ENCODE results near the gene P2RX1. TPM values are rescaled to one million over a fixed set of nuclear protein-coding genes. Genes with fewer than 3 reads are reported as not detected.

Gene P2RX1
- total and polyA plus RNA-seq, 7 donors, result 0.46 to 55.9 (median 4.3) TPM

DNA sequence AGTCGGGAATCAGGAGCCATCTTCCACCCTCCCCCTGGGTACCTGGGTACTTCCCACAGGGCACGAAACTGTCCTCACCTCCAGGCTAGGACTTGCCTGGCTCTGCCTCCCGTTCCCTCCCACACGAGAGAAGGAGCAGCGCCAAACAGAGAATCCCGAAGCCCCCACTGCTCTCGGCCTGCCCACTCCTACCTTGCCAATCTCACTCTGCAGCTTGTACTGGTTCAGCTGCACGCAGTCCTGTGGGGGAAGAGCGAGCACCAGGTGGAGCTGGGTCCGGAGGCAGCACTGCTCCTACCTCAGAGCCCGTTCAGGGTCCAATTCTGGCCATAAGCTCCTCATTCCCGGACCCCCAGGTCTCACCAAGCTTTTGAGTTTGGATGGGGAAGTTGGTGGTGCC is 32.1 kb downstream of the P2RX1 start:
- Histone ChIP-seq H3K27me3 (no peaks in the 10 kb centered on the region), H3K36me3 (peaks cover 10 to 40% (median 23%) of the 10 kb centered on the region in 4 donors), H3K27ac (no peak overlapping the region), H3K4me3 (no peak overlapping the region), H3K9me3 (no peaks in the 10 kb centered on the region), H3K4me1 (peaks cover 0 to 30% (median 24%) of the 10 kb centered on the region in 4 donors)
- intact Hi-C loops (cut with DNase I), result no loop called here
- 90 to 96% methylated on average over 12 of the region's 12 CpGs for WGBS, 2 donors
- no peak for DNase-seq
- no peak for TF ChIP-seq POLR2A (IDR thresholded peaks at IDR 0.05)
- TF ChIP-seq, protein P1, sequence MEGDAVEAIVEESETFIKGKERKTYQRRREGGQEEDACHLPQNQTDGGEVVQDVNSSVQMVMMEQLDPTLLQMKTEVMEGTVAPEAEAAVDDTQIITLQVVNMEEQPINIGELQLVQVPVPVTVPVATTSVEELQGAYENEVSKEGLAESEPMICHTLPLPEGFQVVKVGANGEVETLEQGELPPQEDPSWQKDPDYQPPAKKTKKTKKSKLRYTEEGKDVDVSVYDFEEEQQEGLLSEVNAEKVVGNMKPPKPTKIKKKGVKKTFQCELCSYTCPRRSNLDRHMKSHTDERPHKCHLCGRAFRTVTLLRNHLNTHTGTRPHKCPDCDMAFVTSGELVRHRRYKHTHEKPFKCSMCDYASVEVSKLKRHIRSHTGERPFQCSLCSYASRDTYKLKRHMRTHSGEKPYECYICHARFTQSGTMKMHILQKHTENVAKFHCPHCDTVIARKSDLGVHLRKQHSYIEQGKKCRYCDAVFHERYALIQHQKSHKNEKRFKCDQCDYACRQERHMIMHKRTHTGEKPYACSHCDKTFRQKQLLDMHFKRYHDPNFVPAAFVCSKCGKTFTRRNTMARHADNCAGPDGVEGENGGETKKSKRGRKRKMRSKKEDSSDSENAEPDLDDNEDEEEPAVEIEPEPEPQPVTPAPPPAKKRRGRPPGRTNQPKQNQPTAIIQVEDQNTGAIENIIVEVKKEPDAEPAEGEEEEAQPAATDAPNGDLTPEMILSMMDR (IDR thresholded peaks at IDR 0.05), result no peak
- TF ChIP-seq EP300 (IDR thresholded peaks at IDR 0.05), result no peak
- no peak for TF ChIP-seq POLR2AphosphoS5 (IDR thresholded peaks at IDR 0.05)

DNA sequence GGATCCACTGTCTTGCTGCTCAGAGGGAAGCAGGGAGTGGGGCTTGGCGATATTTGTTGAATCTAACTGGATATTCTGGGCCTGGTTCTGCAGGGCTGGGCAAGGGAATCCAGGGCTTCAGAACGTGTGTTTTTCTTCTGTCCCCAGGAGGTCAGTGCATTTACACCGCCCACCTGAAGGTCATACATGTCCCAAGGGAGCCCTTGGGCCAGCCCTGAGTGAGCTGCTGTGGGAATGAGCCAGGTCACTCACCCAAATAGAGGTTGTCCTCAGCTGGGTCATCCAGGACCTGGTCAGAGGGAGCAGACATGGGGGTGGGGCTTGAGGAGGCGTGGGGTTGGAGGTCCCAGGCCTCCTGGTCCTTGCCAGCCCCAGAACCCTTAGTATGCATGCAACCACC is 34.0 kb downstream of the P2RX1 start:
- Histone ChIP-seq H3K4me1 (peaks cover 0 to 11% (median 5%) of the 10 kb centered on the region in 4 donors), H3K27me3 (no peaks in the 10 kb centered on the region), H3K4me3 (no peak overlapping the region), H3K27ac (no peak overlapping the region), H3K36me3 (peaks cover 10 to 47% (median 23%) of the 10 kb centered on the region in 4 donors), H3K9me3 (no peaks in the 10 kb centered on the region)
- intact Hi-C loops (cut with DNase I), result no loop called here
- DNase-seq, result no peak
- TF ChIP-seq EP300 (IDR thresholded peaks at IDR 0.05), result no peak
- no peak for TF ChIP-seq POLR2AphosphoS5 (IDR thresholded peaks at IDR 0.05)
- 88 to 89% methylated on average over 4 of the region's 4 CpGs for WGBS, 2 donors

DNA sequence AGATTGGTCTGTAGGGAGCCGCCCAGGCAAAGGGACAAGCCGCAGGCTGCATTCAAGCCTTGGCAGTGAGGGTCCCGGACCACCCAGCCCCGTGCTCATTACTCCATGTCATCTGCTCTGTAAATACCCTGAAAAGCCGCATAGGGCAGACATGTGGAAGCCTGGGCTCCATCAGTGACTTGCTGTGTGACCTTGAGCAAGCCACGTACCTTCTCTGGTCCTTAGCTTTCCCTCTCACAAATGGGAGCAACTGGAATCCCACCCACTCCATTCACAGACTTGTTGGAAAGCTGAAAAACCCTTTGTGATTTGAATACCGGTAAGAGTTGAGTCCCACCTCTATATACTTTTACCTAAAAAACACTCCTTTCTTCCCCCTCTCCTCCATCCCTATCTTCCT is 35.3 kb downstream of the P2RX1 start:
- peaks cover 11 to 56% (median 26%) of the 10 kb centered on the region in 4 donors for H3K36me3 ChIP-seq
- no peak overlapping the region for H3K4me3 ChIP-seq
- TF ChIP-seq POLR2AphosphoS5 (IDR thresholded peaks at IDR 0.05) (no peak), POLR2A (IDR thresholded peaks at IDR 0.05) (no peak)
- 92 to 93% methylated on average over 7 of the region's 7 CpGs for WGBS, 2 donors
- no peak overlapping the region for H3K27ac ChIP-seq
- H3K27me3 ChIP-seq, result no peaks in the 10 kb centered on the region
- no peak for DNase-seq
- no peaks in the 10 kb centered on the region for H3K9me3 ChIP-seq
- H3K4me1 ChIP-seq, result peaks cover 0 to 3% (median 0%) of the 10 kb centered on the region in 4 donors
- intact Hi-C loops (cut with DNase I), result no loop called here

DNA sequence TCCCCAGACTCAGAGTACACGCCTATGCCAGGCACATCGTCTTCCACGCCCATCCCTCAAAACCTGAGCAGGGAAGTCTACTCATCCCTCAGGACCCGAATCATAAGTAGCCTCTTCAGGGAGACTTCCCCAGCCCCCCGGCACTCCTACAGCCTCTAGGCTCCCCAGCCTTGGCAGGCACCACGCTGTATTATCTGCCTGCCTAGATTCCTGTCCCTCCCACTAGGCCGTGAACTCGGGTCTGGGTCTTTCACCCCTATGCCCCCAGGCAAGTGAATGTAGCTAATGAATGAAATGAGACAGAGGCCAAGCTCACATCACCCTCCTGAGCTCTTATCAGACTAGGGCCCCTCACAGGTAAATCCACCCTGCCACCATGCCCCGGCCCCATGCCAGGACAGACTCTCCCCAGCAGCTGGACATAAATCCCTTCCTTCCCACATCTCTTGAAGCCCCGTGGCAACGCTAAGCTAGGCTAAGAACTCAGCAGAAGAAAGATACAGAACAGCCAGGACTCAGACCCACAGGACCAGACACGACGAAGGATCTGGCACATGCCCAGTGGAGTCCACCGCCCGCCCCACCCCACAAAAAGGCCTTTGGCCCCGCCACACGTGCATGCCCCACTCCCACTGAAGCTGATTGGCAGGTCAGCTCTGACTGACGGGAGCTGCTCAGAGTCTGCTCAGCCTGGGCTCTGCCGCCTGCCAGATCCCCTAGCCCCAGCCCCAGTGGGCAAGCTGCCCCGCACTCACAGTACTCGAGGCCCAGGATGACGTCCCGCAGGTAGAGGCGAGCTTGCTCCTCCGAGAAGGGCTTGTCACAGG is 36.5 kb downstream of the P2RX1 start:
- WGBS, 2 donors, result 45 to 78% methylated on average over 25 of the region's 25 CpGs

DNA sequence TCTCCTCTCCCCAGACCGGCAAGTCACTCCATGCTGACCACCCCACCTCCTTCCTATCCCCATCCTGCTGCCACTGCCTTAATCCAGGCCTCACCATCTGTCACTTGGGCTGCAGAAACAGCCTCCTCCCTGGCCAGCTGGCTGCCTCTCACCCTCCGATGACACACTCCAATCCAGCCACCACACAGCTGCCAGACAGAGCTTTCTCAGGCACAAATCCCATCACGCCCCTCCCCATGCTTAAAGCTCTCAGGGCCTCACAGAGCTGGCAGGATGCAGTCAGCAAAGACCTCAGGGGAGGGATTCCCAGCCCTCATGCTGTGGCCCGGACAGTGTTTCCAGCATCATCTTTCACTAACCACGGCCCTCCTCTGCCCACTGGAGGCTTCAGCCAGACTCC is 37.1 kb downstream of the P2RX1 start:
- H3K27me3 ChIP-seq, result no peaks in the 10 kb centered on the region
- intact Hi-C loops (cut with DNase I), result no loop called here
- TF ChIP-seq EP300 (IDR thresholded peaks at IDR 0.05) (no peak), POLR2AphosphoS5 (IDR thresholded peaks at IDR 0.05) (no peak), POLR2A (IDR thresholded peaks at IDR 0.05) (no peak)
- TF ChIP-seq, protein P1 (IDR thresholded peaks at IDR 0.05), result no peak
- no peaks in the 10 kb centered on the region for H3K9me3 ChIP-seq
- H3K27ac ChIP-seq, result no peak overlapping the region
- DNase-seq, result no peak
- H3K4me1 ChIP-seq, result no peaks in the 10 kb centered on the region
- WGBS, 2 donors, result 68 to 72% methylated on average over 5 of the region's 5 CpGs
- peaks cover 2 to 56% (median 22%) of the 10 kb centered on the region in 4 donors for H3K36me3 ChIP-seq
- H3K4me3 ChIP-seq, result no peak overlapping the region

More for the DNA sequence above, 36.5 kb downstream of the P2RX1 start:
- no peak for DNase-seq
- Histone ChIP-seq H3K27ac (peak overlapping the region in 1 of 4 donors; percentile 2), H3K9me3 (no peaks in the 10 kb centered on the region), H3K4me3 (no peak overlapping the region), H3K36me3 (peaks cover 8 to 59% (median 27%) of the 10 kb centered on the region in 4 donors), H3K4me1 (no peaks in the 10 kb centered on the region), H3K27me3 (no peaks in the 10 kb centered on the region)
- intact Hi-C loops (cut with DNase I), result no loop called here
- TF ChIP-seq POLR2AphosphoS5 (IDR thresholded peaks at IDR 0.05) (no peak), EP300 (IDR thresholded peaks at IDR 0.05) (no peak), POLR2A (IDR thresholded peaks at IDR 0.05) (no peak)
- TF ChIP-seq, protein P1 (IDR thresholded peaks at IDR 0.05), result no peak
